Islet precursor cell (in vitro differentiated cells): ENCODE measurements around the gene S100A9.
A peak's percentile ranks its signal among the peaks of the same experiment; 100 is the strongest.

Experiments used
- DNase-seq: peaks from one replicate; pipeline ENCODE4 v3.0.0-alpha.2; 2018

The S100A9 gene

GRCh38 chr1:153361480-153362109 lies 3.9 kb downstream of the S100A9 start:
- peak; percentile 56 for DNase-seq

- DNase-seq: peak; percentile 43
Observed at GRCh38 chr1:153362187-153362775, 4.6 kb downstream of the S100A9 start.

GRCh38 chr1:153363641-153364040 lies 6.0 kb downstream of the S100A9 start:
- peak; percentile 41 for DNase-seq

GRCh38 chr1:153364156-153364555 lies 6.5 kb downstream of the S100A9 start:
- DNase-seq: peak; percentile 69

- DNase-seq: peak; percentile 56
Observed at GRCh38 chr1:153364766-153365666, 7.4 kb downstream of the S100A9 start.

- DNase-seq: no peak
Observed at GRCh38 chr1:153365696-153366095, 8.0 kb downstream of the S100A9 start.

GRCh38 chr1:153366261-153366660 lies 8.6 kb downstream of the S100A9 start:
- DNase-seq: no peak

GRCh38 chr1:153367090-153367489 lies 9.4 kb downstream of the S100A9 start:
- peak; percentile 19 for DNase-seq

GRCh38 chr1:153368495-153368894 lies 10.8 kb downstream of the S100A9 start:
- DNase-seq: no peak

- DNase-seq: no peak
Observed at GRCh38 chr1:153370146-153370545, 12.5 kb downstream of the S100A9 start.

- peak; percentile 22 for DNase-seq
Observed at GRCh38 chr1:153371231-153371630, 13.6 kb downstream of the S100A9 start.

GRCh38 chr1:153372571-153372970 lies 14.9 kb downstream of the S100A9 start:
- peak; percentile 4 for DNase-seq

- DNase-seq: peak; percentile 30
Observed at GRCh38 chr1:153374071-153374470, 16.4 kb downstream of the S100A9 start.

- peak; percentile 25 for DNase-seq
Observed at GRCh38 chr1:153375511-153375910, 17.9 kb downstream of the S100A9 start, which contains the start of gene S100A12. Gene S100A12 (minus strand): TSS chr1:153375621. CDS start chr1:153374592, 1,029 bp downstream.

GRCh38 chr1:153379591-153379990 lies 21.9 kb downstream of the S100A9 start:
- peak; percentile 7 for DNase-seq

GRCh38 chr1:153380711-153381110 lies 23.1 kb downstream of the S100A9 start:
- peak; percentile 28 for DNase-seq

- peak; percentile 22 for DNase-seq
Observed at GRCh38 chr1:153384958-153385580, 27.4 kb downstream of the S100A9 start.

- peak; percentile 18 for DNase-seq
Observed at GRCh38 chr1:153386500-153386901, 28.8 kb downstream of the S100A9 start.

- peak; percentile 8 for DNase-seq
Observed at GRCh38 chr1:153387001-153387400, 29.3 kb downstream of the S100A9 start.

- peak; percentile 14 for DNase-seq
Observed at GRCh38 chr1:153387785-153388184, 30.1 kb downstream of the S100A9 start.

GRCh38 chr1:153389401-153389800 lies 31.7 kb downstream of the S100A9 start:
- no peak for DNase-seq

GRCh38 chr1:153389973-153390879 lies 32.6 kb downstream of the S100A9 start:
- DNase-seq: peak; percentile 42
